ENCODE measurements around the gene PPARG.

PPARG gene

DNA sequence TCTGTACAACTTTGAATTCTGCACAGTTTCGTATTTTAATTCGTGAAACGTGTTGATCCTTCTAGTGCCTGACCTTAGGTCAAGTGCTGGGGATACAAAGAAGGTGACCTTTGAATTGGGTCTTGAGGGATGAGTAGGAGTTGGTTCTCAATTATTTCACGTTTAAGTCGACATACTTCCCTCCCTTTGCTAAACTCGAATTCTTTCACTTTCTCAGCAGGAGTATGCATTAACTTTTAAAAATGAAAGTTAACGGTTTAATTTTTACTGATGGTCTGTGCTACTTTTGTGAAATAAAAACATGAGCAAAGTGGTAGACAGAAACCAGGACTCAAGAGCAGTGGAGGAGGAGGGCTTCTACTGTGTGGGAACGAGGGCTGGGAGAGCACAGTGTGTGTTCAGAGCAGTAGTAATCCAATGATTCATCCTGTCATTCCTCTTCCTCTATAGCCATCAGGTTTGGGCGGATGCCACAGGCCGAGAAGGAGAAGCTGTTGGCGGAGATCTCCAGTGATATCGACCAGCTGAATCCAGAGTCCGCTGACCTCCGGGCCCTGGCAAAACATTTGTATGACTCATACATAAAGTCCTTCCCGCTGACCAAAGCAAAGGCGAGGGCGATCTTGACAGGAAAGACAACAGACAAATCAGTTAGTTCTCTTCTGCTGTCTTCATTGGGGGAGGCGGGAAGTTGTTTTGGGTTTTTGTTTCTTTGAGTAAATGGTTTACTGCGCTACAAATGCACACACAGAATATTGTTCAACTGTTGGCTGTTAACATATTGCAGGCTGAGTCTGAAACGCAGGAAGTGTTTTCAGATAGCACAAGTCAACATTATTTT, 116.8 kb downstream of the PPARG start:
- Histone ChIP-seq H3K4me3 (ENCODE audit: low read length) (no peak overlapping the region), H3K9ac (ENCODE audit: low read length) (no peak overlapping the region), H3K9me2 (replicated peaks; ENCODE audit: insufficient read depth, low read length) (no peaks in the 10 kb centered on the region), H4K20me1 (ENCODE audit: insufficient read depth, low read length) (no peaks in the 10 kb centered on the region), H3K36me3 (replicated peaks; ENCODE audit: insufficient read depth, low read length) (no peaks in the 10 kb centered on the region), H3K27ac (ENCODE audit: low read length) (no peak overlapping the region), H3K27me3 (replicated peaks; ENCODE audit: insufficient read depth, low read length) (no peaks in the 10 kb centered on the region), H3K9me3 (replicated peaks; ENCODE audit: insufficient read depth, low read length) (no peaks in the 10 kb centered on the region), H3K79me2 (ENCODE audit: low read length) (no peaks in the 10 kb centered on the region), H3K4me1 (ENCODE audit: low read length) (no peaks in the 10 kb centered on the region), H3F3A (ENCODE audit: insufficient read depth, low read length) (no peaks in the 10 kb centered on the region), H2AFZ (ENCODE audit: low read length) (no peak overlapping the region), H3K4me2 (ENCODE audit: low read depth, low read length) (no peak overlapping the region)
- TF ChIP-seq, protein P1, sequence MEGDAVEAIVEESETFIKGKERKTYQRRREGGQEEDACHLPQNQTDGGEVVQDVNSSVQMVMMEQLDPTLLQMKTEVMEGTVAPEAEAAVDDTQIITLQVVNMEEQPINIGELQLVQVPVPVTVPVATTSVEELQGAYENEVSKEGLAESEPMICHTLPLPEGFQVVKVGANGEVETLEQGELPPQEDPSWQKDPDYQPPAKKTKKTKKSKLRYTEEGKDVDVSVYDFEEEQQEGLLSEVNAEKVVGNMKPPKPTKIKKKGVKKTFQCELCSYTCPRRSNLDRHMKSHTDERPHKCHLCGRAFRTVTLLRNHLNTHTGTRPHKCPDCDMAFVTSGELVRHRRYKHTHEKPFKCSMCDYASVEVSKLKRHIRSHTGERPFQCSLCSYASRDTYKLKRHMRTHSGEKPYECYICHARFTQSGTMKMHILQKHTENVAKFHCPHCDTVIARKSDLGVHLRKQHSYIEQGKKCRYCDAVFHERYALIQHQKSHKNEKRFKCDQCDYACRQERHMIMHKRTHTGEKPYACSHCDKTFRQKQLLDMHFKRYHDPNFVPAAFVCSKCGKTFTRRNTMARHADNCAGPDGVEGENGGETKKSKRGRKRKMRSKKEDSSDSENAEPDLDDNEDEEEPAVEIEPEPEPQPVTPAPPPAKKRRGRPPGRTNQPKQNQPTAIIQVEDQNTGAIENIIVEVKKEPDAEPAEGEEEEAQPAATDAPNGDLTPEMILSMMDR (IDR thresholded peaks at IDR 0.05; ENCODE audit: low read length) = no peak
- no peak for TF ChIP-seq EZH2phosphoT487 (IDR thresholded peaks at IDR 0.05; ENCODE audit: low read length)
- TF ChIP-seq EZH2 (optimal IDR thresholded peaks at IDR 0.05; ENCODE audit: low read depth, low read length) = no peak
- DNase-seq = no peak

GRCh38 chr3:12408984-12409683, 120.3 kb downstream of the PPARG start:
- Histone ChIP-seq H3K9me3 (replicated peaks; ENCODE audit: insufficient read depth, low read length) (no peaks in the 10 kb centered on the region), H3K27me3 (replicated peaks; ENCODE audit: insufficient read depth, low read length) (no peaks in the 10 kb centered on the region), H4K20me1 (ENCODE audit: insufficient read depth, low read length) (no peaks in the 10 kb centered on the region), H3K27ac (ENCODE audit: low read length) (no peak overlapping the region), H3K9ac (ENCODE audit: low read length) (no peak overlapping the region), H3K4me3 (ENCODE audit: low read length) (no peak overlapping the region), H3K9me2 (replicated peaks; ENCODE audit: insufficient read depth, low read length) (no peaks in the 10 kb centered on the region), H3K79me2 (ENCODE audit: low read length) (no peaks in the 10 kb centered on the region), H3K4me2 (ENCODE audit: low read depth, low read length) (no peak overlapping the region), H3K4me1 (ENCODE audit: low read length) (no peaks in the 10 kb centered on the region), H2AFZ (ENCODE audit: low read length) (no peak overlapping the region), H3F3A (ENCODE audit: insufficient read depth, low read length) (no peaks in the 10 kb centered on the region), H3K36me3 (replicated peaks; ENCODE audit: insufficient read depth, low read length) (no peaks in the 10 kb centered on the region)
- TF ChIP-seq, protein P1 (IDR thresholded peaks at IDR 0.05; ENCODE audit: low read length) = no peak
- no peak for DNase-seq

DNA sequence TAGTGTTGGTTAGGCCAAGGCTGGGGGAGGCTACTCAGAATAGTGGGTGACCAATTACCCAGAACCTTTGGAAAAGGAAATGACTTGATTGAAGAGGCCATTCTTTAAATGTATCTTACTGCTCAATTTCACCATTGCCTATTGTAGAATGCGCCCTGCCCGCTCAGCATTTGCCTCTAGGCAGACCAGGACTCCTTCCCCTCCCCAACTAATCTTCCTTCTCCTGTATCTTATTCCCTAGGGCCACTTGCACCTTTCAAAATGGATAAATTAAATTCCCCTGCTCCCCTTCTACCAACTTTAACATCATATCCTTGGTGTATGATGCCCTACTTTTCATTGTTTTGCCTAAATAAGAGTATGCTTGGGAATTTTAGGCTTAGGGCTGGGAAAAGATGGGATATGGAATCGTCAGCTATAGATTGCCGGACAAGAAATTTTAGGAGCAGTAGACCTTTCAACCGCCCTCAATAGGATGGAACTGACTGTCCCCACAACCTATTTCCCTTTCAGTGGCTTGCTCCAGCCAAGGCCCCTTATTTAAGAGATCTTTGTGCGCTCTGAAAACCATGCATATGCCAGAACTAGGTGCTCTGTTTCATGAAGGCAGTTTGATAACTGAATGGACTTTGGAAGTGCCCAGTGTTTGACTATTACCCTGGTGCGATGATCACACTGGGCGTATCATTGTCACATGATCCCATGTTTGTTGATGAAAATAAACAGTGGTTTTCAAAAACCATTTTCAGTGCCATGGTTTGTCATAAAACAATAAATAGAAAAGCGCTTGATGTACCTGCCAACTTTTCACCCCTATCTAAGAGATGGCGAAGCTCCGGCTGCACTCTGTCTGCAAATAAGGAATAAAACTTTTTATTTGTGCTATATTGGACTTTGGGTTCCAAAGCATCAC, 121.1 kb downstream of the PPARG start:
- H3F3A ChIP-seq (ENCODE audit: insufficient read depth, low read length) = no peaks in the 10 kb centered on the region
- H3K36me3 ChIP-seq (replicated peaks; ENCODE audit: insufficient read depth, low read length) = no peaks in the 10 kb centered on the region
- no peak for TF ChIP-seq EZH2 (optimal IDR thresholded peaks at IDR 0.05; ENCODE audit: low read depth, low read length)
- TF ChIP-seq, protein P1 (IDR thresholded peaks at IDR 0.05; ENCODE audit: low read length) = no peak
- TF ChIP-seq EZH2phosphoT487 (IDR thresholded peaks at IDR 0.05; ENCODE audit: low read length) = no peak
- no peak for DNase-seq
- H3K79me2 ChIP-seq (ENCODE audit: low read length) = no peaks in the 10 kb centered on the region
- H3K4me2 ChIP-seq (ENCODE audit: low read depth, low read length) = no peak overlapping the region
- H3K4me3 ChIP-seq (ENCODE audit: low read length) = no peak overlapping the region
- H4K20me1 ChIP-seq (ENCODE audit: insufficient read depth, low read length) = no peaks in the 10 kb centered on the region
- no peaks in the 10 kb centered on the region for H3K4me1 ChIP-seq (ENCODE audit: low read length)
- no peak overlapping the region for H2AFZ ChIP-seq (ENCODE audit: low read length)
- no peaks in the 10 kb centered on the region for H3K27me3 ChIP-seq (replicated peaks; ENCODE audit: insufficient read depth, low read length)
- H3K9me2 ChIP-seq (replicated peaks; ENCODE audit: insufficient read depth, low read length) = no peaks in the 10 kb centered on the region
- no peak overlapping the region for H3K27ac ChIP-seq (ENCODE audit: low read length)
- no peak overlapping the region for H3K9ac ChIP-seq (ENCODE audit: low read length)
- H3K9me3 ChIP-seq (replicated peaks; ENCODE audit: insufficient read depth, low read length) = no peaks in the 10 kb centered on the region

Data from MM.1S (cell line).